PC-3 (cell line): ENCODE measurements around the gene CDH12. TPM values are rescaled to one million over a fixed set of nuclear protein-coding genes. Genes with fewer than 3 reads are reported as not detected.

Experiments
- ATAC-seq: fragments of 200-7000 bp; cut with Tn5 transposase; 2 replicates; pipeline ENCODE4 v1.9.1; 2020; ENCODE audit warnings: mild to moderate bottlenecking, moderate library complexity
- BruUV-seq: library from RNA; stranded (reverse); fragments of 400-500 nt; replicated peaks from 2 replicates; lab custom pipeline; 2021; lab: Mats Ljungman, UMichigan
- CTCF ChIA-PET: fragments of 300-600 bp; sonication (Branson Sonifier 250); formaldehyde crosslinking; loops from one replicate; lab custom pipeline; 2022; ENCODE audit warnings: antibody characterized with exemption; lab: Charles Lee
- POLR2A ChIA-PET: fragments of 300-600 bp; sonication (Branson Sonifier 250); formaldehyde crosslinking; loops from one replicate; lab custom pipeline; 2022; ENCODE audit warnings: antibody characterized with exemption; ENCODE audit not compliant: unreplicated experiment; lab: Charles Lee
- DNase-seq: peaks from one replicate; pipeline ENCODE4 v3.0.0-alpha.2; 2015
- H2AFZ ChIP-seq: fragments of 300-600 bp; sonication (generic); 2 replicates; pipeline ENCODE4 v1.6.0; 2016; ENCODE audit warnings: antibody characterized with exemption, low read length
- H3F3A ChIP-seq: fragments of 300-600 bp; sonication (generic); one replicate; pipeline ENCODE4 v1.6.0; 2017; ENCODE audit warnings: antibody characterized with exemption, low read length, control low read depth, mild to moderate bottlenecking; ENCODE audit not compliant: unreplicated experiment
- H3K27ac ChIP-seq: fragments of 300-600 bp; sonication (generic); 2 replicates; pipeline ENCODE4 v1.5.1; 2016; ENCODE audit warnings: mild to moderate bottlenecking, low read length
- H3K27me3 ChIP-seq: fragments of 300-600 bp; sonication (generic); 2 replicates; pipeline ENCODE4 v1.6.1; 2016; ENCODE audit warnings: low read length, mixed read lengths
- H3K36me3 ChIP-seq: fragments of 300-600 bp; sonication (generic); 2 replicates; pipeline ENCODE4 v1.6.1; 2016; ENCODE audit warnings: low read depth, mixed run types, low read length, mixed read lengths
- H3K4me1 ChIP-seq: fragments of 300-600 bp; sonication (generic); 2 replicates; pipeline ENCODE4 v1.5.1; 2016; ENCODE audit warnings: low read length; ENCODE audit not compliant: insufficient read depth
- H3K4me2 ChIP-seq: fragments of 300-600 bp; sonication (generic); 2 replicates; pipeline ENCODE4 v1.6.0; 2016; ENCODE audit warnings: low read length
- H3K4me3 ChIP-seq: fragments of 300-600 bp; sonication (generic); 2 replicates; pipeline ENCODE4 v1.5.1; 2016; ENCODE audit warnings: mild to moderate bottlenecking, low read length, mixed read lengths
- H3K79me2 ChIP-seq: fragments of 300-600 bp; sonication (generic); 2 replicates; pipeline ENCODE4 v1.6.1; 2017; ENCODE audit warnings: low read length, mixed read lengths
- H3K9ac ChIP-seq: fragments of 300-600 bp; sonication (generic); 2 replicates; pipeline ENCODE4 v1.6.0; 2016; ENCODE audit warnings: mild to moderate bottlenecking, low read length
- H3K9me2 ChIP-seq: fragments of 300-600 bp; sonication (generic); replicated peaks from 2 replicates; pipeline ENCODE4 v1.6.1; 2016; ENCODE audit warnings: mixed run types, low read length, mixed read lengths
- H3K9me3 ChIP-seq: fragments of 300-600 bp; sonication (generic); 2 replicates; pipeline ENCODE4 v1.6.1; 2016; ENCODE audit warnings: low read length, mixed read lengths
- H4K20me1 ChIP-seq: fragments of 300-600 bp; sonication (generic); 2 replicates; pipeline ENCODE4 v1.6.1; 2016; ENCODE audit warnings: low read length, mixed read lengths
- CTCF ChIP-seq: fragments of 300-600 bp; sonication (generic); conservative IDR thresholded peaks from 2 replicates; pipeline ENCODE4 v1.5.1; 2017; ENCODE audit warnings: antibody characterized with exemption, low read depth, mild to moderate bottlenecking, low read length
- EZH2 ChIP-seq: fragments of 300-600 bp; sonication (generic); IDR thresholded peaks from one replicate; pipeline ENCODE4 v1.6.1; 2017; ENCODE audit warnings: antibody characterized with exemption, mild to moderate bottlenecking, low read length; ENCODE audit not compliant: unreplicated experiment
- EZH2phosphoT487 ChIP-seq: fragments of 300-600 bp; sonication (generic); IDR thresholded peaks from 2 replicates; pipeline ENCODE4 v1.6.1; 2018; ENCODE audit warnings: mild to moderate bottlenecking, antibody characterized with exemption, low read length, borderline replicate concordance
- intact Hi-C: fragments of 100-400 bp; cut with micrococcal nuclease; formaldehyde crosslinking; loops from 2 replicates; pipeline ENCODE4 v1.9.0; 2023
- total RNA-seq: library from RNA; depleted of rRNA; stranded (reverse); fragments of >200 nt; gene quantifications from 2 replicates; pipeline ENCODE4 v1.2.3, GENCODE V29; 2014

CDH12 gene
- total RNA-seq, 1 experiment from 2014 or later, result 0.44 TPM

GRCh38 chr5:21723500-21723899 is 1129.6 kb downstream of the CDH12 start:
- TF ChIP-seq CTCF, result no peak
- no peak for TF ChIP-seq EZH2phosphoT487
- no peak for TF ChIP-seq EZH2
- CTCF ChIA-PET, result no interaction called here
- DNase-seq (no peak), ATAC-seq (no peak)
- Histone ChIP-seq H3K27ac (no peak overlapping the region), H3K9me2 (no peaks in the 10 kb centered on the region), H3K36me3 (no peaks in the 10 kb centered on the region), H3F3A (no peaks in the 10 kb centered on the region), H3K27me3 (no peaks in the 10 kb centered on the region), H3K9ac (no peak overlapping the region), H3K79me2 (no peaks in the 10 kb centered on the region), H2AFZ (no peak overlapping the region), H3K4me1 (no peaks in the 10 kb centered on the region), H3K4me3 (no peak overlapping the region), H3K4me2 (no peak overlapping the region), H4K20me1 (no peaks in the 10 kb centered on the region), H3K9me3 (no peaks in the 10 kb centered on the region)
- no TSS peak for BruUV-seq
- intact Hi-C loops, result no loop called here
- POLR2A ChIA-PET, result no interaction called here

- Histone ChIP-seq H3K4me3 (no peak overlapping the region), H3K9me2 (no peaks in the 10 kb centered on the region), H3F3A (no peaks in the 10 kb centered on the region), H3K27me3 (no peaks in the 10 kb centered on the region), H4K20me1 (no peaks in the 10 kb centered on the region), H3K9me3 (no peaks in the 10 kb centered on the region), H3K9ac (no peak overlapping the region), H3K79me2 (no peaks in the 10 kb centered on the region), H3K27ac (no peak overlapping the region), H3K36me3 (no peaks in the 10 kb centered on the region), H3K4me2 (no peak overlapping the region), H2AFZ (no peak overlapping the region), H3K4me1 (peaks cover 19% of the 10 kb centered on the region)
- ATAC-seq (no peak; the same call in 1 of the 2 replicates), DNase-seq (peak; percentile 68)
- CTCF ChIA-PET, result no interaction called here
- BruUV-seq, result no TSS peak
- TF ChIP-seq EZH2phosphoT487 (no peak), EZH2 (no peak), CTCF (no peak)
- intact Hi-C loops, result no loop called here
- POLR2A ChIA-PET, result no interaction called here
Observed at GRCh38 chr5:21711866-21712758, 1141.0 kb downstream of the CDH12 start.

GRCh38 chr5:21709770-21710169 is 1143.4 kb downstream of the CDH12 start:
- intact Hi-C loops, result no loop called here
- Histone ChIP-seq H3K27me3 (no peaks in the 10 kb centered on the region), H4K20me1 (no peaks in the 10 kb centered on the region), H3F3A (no peaks in the 10 kb centered on the region), H2AFZ (peak overlapping the region; percentile 3; the same call in 1 of the 2 replicates), H3K27ac (no peak overlapping the region), H3K4me1 (peaks cover 8% of the 10 kb centered on the region), H3K9me2 (no peaks in the 10 kb centered on the region), H3K36me3 (no peaks in the 10 kb centered on the region), H3K79me2 (no peaks in the 10 kb centered on the region), H3K4me2 (no peak overlapping the region), H3K9me3 (no peaks in the 10 kb centered on the region), H3K9ac (no peak overlapping the region), H3K4me3 (no peak overlapping the region)
- ChIA-PET POLR2A (no interaction called here), CTCF (no interaction called here)
- no peak for TF ChIP-seq CTCF
- no peak for TF ChIP-seq EZH2phosphoT487
- TF ChIP-seq EZH2, result no peak
- no peak for ATAC-seq
- BruUV-seq, result no TSS peak
- no peak for DNase-seq
